MM.1S (cell line): Measurements from ENCODE around the gene STK31.
"Not testable (repeated sequence)": the region's sequence is repeated elsewhere in the genome, so short reads cannot be mapped to it uniquely, and the experiment has no call there.

Experiments
- EZH2phosphoT487 ChIP-seq: fragments of 300-600 bp; sonication (generic); IDR thresholded peaks from 2 replicates; pipeline ENCODE4 v1.6.1; 2018; ENCODE audit warnings: antibody characterized with exemption, low read length
- TF ChIP-seq, protein P1 (sequence below): fragments of 300-600 bp; sonication (generic); IDR thresholded peaks from 2 replicates; pipeline ENCODE4 v1.5.1; 2016; ENCODE audit warnings: antibody characterized with exemption, low read length, mixed read lengths

DNA sequence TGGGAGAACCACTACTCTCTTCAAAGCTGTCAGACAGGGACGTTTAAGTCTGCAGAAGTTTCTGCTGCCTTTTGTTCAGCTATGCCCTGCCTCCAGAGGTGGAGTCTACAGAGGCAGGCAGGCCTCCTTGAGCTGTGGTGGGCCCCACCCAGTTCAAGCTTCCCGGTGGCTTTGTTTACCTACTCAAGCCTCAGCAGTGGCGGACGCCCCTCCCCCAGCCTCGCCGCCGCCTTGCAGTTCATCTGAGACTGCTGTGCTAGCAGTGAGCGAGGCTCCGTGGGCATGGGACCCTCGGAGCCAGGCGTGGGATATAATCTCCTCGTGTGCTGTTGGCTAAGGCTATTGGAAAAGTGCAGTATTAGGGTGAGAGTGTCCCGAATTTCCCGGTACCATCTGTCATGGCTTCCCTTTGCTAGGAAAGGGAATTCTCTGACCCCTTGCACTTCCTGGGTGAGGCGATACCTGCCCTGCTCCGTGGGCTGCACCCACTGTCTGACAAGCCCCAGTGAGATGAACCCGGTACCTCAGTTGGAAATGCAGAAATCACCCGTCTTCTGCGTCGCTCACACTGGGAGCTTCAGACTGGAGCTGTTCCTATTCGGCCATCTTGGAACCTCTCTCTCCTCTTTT lies 12.7 kb downstream of the STK31 start:
- TF ChIP-seq, protein P1, sequence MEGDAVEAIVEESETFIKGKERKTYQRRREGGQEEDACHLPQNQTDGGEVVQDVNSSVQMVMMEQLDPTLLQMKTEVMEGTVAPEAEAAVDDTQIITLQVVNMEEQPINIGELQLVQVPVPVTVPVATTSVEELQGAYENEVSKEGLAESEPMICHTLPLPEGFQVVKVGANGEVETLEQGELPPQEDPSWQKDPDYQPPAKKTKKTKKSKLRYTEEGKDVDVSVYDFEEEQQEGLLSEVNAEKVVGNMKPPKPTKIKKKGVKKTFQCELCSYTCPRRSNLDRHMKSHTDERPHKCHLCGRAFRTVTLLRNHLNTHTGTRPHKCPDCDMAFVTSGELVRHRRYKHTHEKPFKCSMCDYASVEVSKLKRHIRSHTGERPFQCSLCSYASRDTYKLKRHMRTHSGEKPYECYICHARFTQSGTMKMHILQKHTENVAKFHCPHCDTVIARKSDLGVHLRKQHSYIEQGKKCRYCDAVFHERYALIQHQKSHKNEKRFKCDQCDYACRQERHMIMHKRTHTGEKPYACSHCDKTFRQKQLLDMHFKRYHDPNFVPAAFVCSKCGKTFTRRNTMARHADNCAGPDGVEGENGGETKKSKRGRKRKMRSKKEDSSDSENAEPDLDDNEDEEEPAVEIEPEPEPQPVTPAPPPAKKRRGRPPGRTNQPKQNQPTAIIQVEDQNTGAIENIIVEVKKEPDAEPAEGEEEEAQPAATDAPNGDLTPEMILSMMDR: not testable (repeated sequence)
- TF ChIP-seq EZH2phosphoT487: not testable (repeated sequence)
